ENCODE results near the gene STXBP6. TPM values are rescaled to one million over a fixed set of nuclear protein-coding genes. Genes with fewer than 3 reads are reported as not detected.

Gene STXBP6
- total and polyA plus RNA-seq, 5 donors = 18.8 to 31.7 (median 30.7) TPM

DNA sequence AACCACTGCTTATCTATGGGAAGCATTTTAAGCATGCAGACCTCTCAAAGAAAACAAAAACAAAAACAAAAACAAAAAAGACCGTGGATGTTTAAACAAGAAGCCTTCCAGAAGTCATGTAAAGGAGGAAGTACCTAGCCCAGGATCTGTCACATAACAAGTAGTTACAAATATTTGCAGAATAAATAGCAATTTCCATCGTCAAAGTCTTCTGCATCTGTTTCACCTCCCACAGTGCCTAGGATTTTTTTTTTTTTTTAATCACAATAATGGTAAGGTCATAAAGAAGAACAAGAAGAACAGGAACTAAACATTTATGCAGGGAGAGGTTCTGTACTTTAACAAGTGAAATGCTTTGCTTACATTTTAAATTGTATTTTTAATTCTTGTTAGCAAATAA is 2.4 kb upstream of the STXBP6 start:
- no peak overlapping the region for H3K4me3 ChIP-seq (ENCODE audit: low read length)
- 64% methylated on average over 2 of the region's 2 CpGs for WGBS
- no peak for DNase-seq
- intact Hi-C loops (cut with DNase I) = no loop called here
- H3K27me3 ChIP-seq (ENCODE audit: control insufficient read depth, insufficient read depth) = no peaks in the 10 kb centered on the region
- H3K9me3 ChIP-seq (ENCODE audit: control insufficient read depth, low read length) = no peaks in the 10 kb centered on the region
- H3K27ac ChIP-seq (ENCODE audit: low read length) = no peak overlapping the region
- H3K4me1 ChIP-seq (ENCODE audit: control insufficient read depth, insufficient read depth, low read length) = peaks cover 2% of the 10 kb centered on the region
- ATAC-seq = no peak

- WGBS = 6% methylated on average over 31 of the region's 31 CpGs
- intact Hi-C loops (cut with DNase I) = no loop called here
These were observed 563 bp upstream of the STXBP6 start for GRCh38 chr14:25050269-25051150.

DNA sequence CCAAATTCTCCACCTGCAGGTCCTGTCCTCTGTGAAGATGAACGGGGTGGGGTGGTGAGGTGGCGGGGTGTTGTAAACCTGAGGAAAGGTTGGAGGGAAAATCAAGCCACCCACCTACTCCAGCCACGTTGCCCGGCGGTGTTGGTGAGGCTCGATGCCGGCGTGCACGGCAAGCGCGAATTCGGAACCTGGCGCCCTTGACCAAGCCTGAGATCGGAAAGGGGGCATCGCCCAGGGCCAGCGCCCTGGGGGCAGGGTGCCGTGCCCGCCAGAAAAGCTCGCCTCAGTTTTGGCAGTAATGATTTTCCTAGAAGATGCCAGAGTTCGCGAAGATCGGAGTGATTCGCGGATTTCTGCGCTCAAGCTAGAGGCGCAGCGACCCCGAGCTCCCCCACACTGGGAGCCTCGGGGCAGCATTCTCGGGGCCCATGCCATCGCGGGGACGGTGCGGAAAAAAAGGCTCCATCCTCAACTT is 817 bp downstream of the STXBP6 start:
- 2% methylated on average over 34 of the region's 34 CpGs for WGBS
- ATAC-seq (peak; percentile 9 to 15), DNase-seq (peak in 2 of 3 donors; percentile 60 to 70)
- Histone ChIP-seq H3K27ac (ENCODE audit: low read length) (peak overlapping the region; percentile 54), H3K27me3 (ENCODE audit: control insufficient read depth, insufficient read depth) (no peaks in the 10 kb centered on the region), H3K9me3 (ENCODE audit: control insufficient read depth, low read length) (no peaks in the 10 kb centered on the region), H3K4me3 (ENCODE audit: low read length) (peak overlapping the region; percentile 74), H3K4me1 (ENCODE audit: control insufficient read depth, insufficient read depth, low read length) (peaks cover 2% of the 10 kb centered on the region)
- intact Hi-C loops (cut with DNase I) = loop anchor here (5.0 to 10.0 kb wide), 7 partner anchors 63 to 314 kb away; no protein-coding TSS in a partner anchor

More at GRCh38 chr14:25050269-25051150, 563 bp upstream of the STXBP6 start:
- no peaks in the 10 kb centered on the region for H3K27me3 ChIP-seq (ENCODE audit: control insufficient read depth, insufficient read depth)
- H3K9me3 ChIP-seq (ENCODE audit: control insufficient read depth, low read length) = no peaks in the 10 kb centered on the region
- DNase-seq (peak in 1 of 3 donors; percentile 28), ATAC-seq (peak; percentile 13 to 62)
- peak overlapping the region; percentile 84 for H3K27ac ChIP-seq (ENCODE audit: low read length)
- peak overlapping the region; percentile 74 for H3K4me3 ChIP-seq (ENCODE audit: low read length)
- peaks cover 2% of the 10 kb centered on the region for H3K4me1 ChIP-seq (ENCODE audit: control insufficient read depth, insufficient read depth, low read length)

DNA sequence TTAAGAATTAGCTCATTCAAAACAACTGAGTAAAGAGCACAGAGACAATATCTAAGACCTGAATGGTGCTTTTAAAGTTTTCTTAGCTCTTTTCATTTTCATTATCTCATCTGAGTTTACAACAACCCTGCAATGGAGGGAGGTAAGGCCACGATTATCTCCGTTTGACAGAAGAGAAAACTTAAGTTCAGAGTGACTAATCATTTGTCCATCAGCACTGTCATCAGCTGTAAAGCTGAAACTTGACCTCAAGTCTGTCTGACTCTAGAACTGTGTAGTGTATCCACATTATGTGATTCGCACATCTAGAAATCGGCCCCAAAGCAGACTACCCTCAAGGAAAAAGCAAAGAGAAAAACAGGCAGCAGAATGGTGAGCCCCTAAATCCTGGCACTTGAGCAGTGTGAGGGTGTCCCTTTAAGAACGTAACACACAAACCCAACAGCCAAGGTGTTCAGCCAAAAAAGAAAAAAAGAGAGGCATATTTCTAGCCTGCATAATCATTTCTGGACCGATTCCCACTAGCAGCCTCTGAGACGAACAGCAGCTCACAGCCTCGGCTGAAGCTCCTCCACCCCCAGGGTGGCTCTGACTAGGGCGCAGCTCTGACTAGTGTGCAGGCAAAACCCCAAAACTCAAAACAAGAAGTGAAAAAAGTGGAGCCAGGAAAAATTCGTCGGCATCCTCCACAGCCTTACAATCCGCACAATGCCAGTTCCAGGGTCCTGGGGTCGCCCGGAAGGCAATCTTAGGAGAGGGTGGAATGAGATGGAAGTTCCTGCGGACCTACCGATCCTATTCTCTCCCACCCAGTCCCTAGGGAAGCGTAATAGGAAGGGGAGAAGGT is 1.6 kb downstream of the STXBP6 start:
- peaks cover 2% of the 10 kb centered on the region for H3K4me1 ChIP-seq (ENCODE audit: control insufficient read depth, insufficient read depth, low read length)
- DNase-seq (peak; percentile 67 to 77 (median 76)), ATAC-seq (peak; percentile 65 to 78)
- H3K4me3 ChIP-seq (ENCODE audit: low read length) = peak overlapping the region; percentile 74
- WGBS = 20% methylated on average over 17 of the region's 17 CpGs
- peak overlapping the region; percentile 54 for H3K27ac ChIP-seq (ENCODE audit: low read length)
- H3K9me3 ChIP-seq (ENCODE audit: control insufficient read depth, low read length) = no peaks in the 10 kb centered on the region
- H3K27me3 ChIP-seq (ENCODE audit: control insufficient read depth, insufficient read depth) = no peaks in the 10 kb centered on the region
- intact Hi-C loops (cut with DNase I) = loop anchor here (5.0 to 10.0 kb wide), 7 partner anchors 64 to 314 kb away; no protein-coding TSS in a partner anchor

DNA sequence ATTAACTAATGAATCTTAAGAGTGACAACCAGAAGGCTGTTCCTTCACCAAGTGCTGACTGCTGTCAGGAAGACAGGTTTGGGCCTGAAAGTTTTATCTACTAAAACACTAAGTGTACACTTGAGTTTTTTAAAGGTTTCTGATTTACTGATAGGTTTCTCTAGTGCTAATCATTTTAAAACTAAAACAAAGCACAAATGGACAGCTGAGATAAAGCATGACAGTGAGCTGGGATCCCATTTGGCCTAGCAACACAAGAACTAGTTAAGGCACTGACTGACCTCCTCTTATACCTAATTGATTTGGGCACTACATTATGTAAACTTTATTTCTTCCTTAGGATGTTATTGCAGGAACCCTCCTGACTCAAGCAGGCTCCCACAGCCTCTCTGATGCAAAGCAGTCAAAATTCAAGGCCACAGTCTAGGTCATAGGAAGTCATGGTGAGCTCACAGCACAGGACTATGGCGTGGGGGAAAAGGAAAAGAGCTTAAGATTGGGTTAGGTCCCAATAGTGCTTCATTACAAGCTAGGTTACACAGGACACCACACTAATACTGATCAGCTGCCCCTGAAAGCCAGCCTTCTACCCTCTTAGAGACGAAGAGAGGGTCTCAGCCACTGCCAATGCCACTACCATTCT is 3.5 kb downstream of the STXBP6 start:
- DNase-seq (no peak), ATAC-seq (no peak)
- Histone ChIP-seq H3K27me3 (ENCODE audit: control insufficient read depth, insufficient read depth) (no peaks in the 10 kb centered on the region), H3K27ac (ENCODE audit: low read length) (peak overlapping the region; percentile 42), H3K4me1 (ENCODE audit: control insufficient read depth, insufficient read depth, low read length) (peaks cover 2% of the 10 kb centered on the region), H3K9me3 (ENCODE audit: control insufficient read depth, low read length) (no peaks in the 10 kb centered on the region), H3K4me3 (ENCODE audit: low read length) (no peak overlapping the region)
- intact Hi-C loops (cut with DNase I) = loop anchor here (5.0 to 10.0 kb wide), 7 partner anchors 66 to 312 kb away; no protein-coding TSS in a partner anchor
- WGBS = 77% methylated on average over 2 of the region's 2 CpGs

GRCh38 chr14:25044106-25044698 is 5.7 kb downstream of the STXBP6 start:
- H3K4me3 ChIP-seq (ENCODE audit: low read length) = no peak overlapping the region
- intact Hi-C loops (cut with DNase I) = loop anchor here (5.0 to 10.0 kb wide), 6 partner anchors 69 to 309 kb away; no protein-coding TSS in a partner anchor
- ATAC-seq (no peak), DNase-seq (no peak)
- H3K27ac ChIP-seq (ENCODE audit: low read length) = no peak overlapping the region
- H3K9me3 ChIP-seq (ENCODE audit: control insufficient read depth, low read length) = no peaks in the 10 kb centered on the region
- WGBS = 67% methylated on average over 7 of the region's 7 CpGs
- no peaks in the 10 kb centered on the region for H3K4me1 ChIP-seq (ENCODE audit: control insufficient read depth, insufficient read depth, low read length)
- no peaks in the 10 kb centered on the region for H3K27me3 ChIP-seq (ENCODE audit: control insufficient read depth, insufficient read depth)

DNA sequence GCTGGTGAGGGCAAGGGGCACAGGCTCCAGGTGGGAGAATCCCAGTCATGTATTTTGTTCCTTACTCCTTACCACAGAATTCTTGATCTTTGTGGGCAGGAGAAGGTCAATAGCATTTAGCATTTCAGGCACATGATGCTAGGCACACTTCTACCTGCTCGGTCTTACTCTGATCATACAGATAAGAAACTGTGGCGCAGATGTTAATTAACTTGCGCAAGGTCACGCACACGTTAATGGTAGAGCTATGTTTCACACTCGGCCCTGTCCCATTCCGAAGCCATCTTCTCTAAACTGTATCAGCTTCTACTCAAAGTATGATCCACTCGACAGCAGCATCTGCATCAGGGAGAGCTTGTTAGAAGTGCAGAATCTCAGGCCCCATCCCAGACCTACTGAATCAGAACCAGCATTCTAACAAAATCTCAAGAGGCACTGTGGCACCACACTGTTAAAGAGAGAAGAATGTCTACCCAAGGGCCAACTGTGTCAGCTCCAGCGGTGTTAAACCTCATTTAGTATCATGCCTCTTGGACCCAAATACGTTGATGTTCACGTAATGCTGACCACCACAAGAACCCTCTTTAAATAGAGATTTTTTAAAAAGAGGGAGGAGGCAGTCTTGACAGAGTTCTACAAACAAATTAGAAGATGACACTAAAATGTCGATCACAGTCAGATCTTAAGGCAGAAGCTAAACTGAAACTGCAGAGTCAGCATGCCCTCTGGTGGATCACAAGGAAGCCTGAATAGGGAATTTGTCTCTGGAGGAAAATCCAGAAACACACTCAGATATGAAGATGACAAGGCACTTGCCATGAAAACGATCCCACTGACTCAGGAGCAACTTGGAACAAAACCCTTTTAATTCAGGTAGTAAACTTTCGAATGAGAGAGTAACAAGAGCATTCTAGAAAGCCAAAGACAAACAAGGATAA is 7.3 kb downstream of the STXBP6 start:
- Histone ChIP-seq H3K4me1 (ENCODE audit: control insufficient read depth, insufficient read depth, low read length) (no peaks in the 10 kb centered on the region), H3K27me3 (ENCODE audit: control insufficient read depth, insufficient read depth) (no peaks in the 10 kb centered on the region), H3K4me3 (ENCODE audit: low read length) (no peak overlapping the region), H3K27ac (ENCODE audit: low read length) (no peak overlapping the region), H3K9me3 (ENCODE audit: control insufficient read depth, low read length) (no peaks in the 10 kb centered on the region)
- intact Hi-C loops (cut with DNase I) = loop anchor here (5.0 to 10.0 kb wide), 6 partner anchors 68 to 308 kb away; no protein-coding TSS in a partner anchor
- 75% methylated on average over 14 of the region's 14 CpGs for WGBS
- DNase-seq (no peak), ATAC-seq (peak; percentile 40 to 50)

DNA sequence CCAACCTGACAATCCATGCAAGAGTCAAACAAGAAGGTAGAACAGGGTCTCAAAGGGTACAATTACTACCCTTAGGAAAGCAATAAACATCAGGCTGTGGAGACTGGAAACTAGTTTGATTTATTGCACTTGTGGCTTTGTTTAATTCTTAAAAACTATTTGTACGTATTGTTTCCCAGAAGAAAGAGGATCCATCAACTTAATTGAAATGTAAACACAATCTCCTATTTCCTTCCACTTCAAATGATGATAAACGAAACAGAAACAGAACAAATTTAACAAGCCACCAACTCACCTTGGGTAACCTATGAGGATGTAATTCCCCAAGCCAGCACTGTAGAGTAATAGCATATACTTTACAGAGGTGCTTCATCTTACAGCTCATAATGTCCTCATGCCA is 8.0 kb downstream of the STXBP6 start:
- DNase-seq (no peak), ATAC-seq (peak in 1 of 2 donors; percentile 13)
- 82% methylated on average over 2 of the region's 2 CpGs for WGBS
- no peak overlapping the region for H3K4me3 ChIP-seq (ENCODE audit: low read length)
- H3K4me1 ChIP-seq (ENCODE audit: control insufficient read depth, insufficient read depth, low read length) = peaks cover 2% of the 10 kb centered on the region
- no peaks in the 10 kb centered on the region for H3K27me3 ChIP-seq (ENCODE audit: control insufficient read depth, insufficient read depth)
- H3K27ac ChIP-seq (ENCODE audit: low read length) = no peak overlapping the region
- intact Hi-C loops (cut with DNase I) = loop anchor here (5.0 to 10.0 kb wide), 6 partner anchors 67 to 307 kb away; no protein-coding TSS in a partner anchor
- H3K9me3 ChIP-seq (ENCODE audit: control insufficient read depth, low read length) = no peaks in the 10 kb centered on the region

DNA sequence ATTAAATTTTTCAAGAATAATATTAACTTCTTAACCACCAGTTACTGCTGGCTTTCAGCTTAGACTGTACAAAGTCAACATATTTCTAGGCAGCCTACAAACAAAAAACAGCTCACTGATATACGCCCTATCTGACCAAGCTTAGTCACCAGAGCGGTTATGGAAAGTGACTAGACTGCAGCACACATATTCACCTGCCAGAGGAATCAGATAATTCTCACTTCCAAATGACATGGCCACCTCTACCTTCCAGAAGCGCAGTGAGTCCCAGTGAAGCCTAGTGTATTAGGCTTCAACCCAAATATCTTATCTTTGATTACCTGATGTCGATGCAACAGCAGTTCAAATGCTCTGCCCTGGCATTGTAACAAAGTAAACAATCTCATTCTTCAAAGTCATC is 8.5 kb downstream of the STXBP6 start:
- Histone ChIP-seq H3K9me3 (ENCODE audit: control insufficient read depth, low read length) (no peaks in the 10 kb centered on the region), H3K27me3 (ENCODE audit: control insufficient read depth, insufficient read depth) (no peaks in the 10 kb centered on the region), H3K4me1 (ENCODE audit: control insufficient read depth, insufficient read depth, low read length) (peaks cover 2% of the 10 kb centered on the region), H3K4me3 (ENCODE audit: low read length) (no peak overlapping the region), H3K27ac (ENCODE audit: low read length) (no peak overlapping the region)
- ATAC-seq (no peak), DNase-seq (no peak)
- WGBS = 84% methylated on average over 4 of the region's 4 CpGs
- intact Hi-C loops (cut with DNase I) = loop anchor here (5.0 to 10.0 kb wide), 6 partner anchors 67 to 307 kb away; no protein-coding TSS in a partner anchor

Data from right cardiac atrium (tissue), 5 donors.